Activated CD4-positive, alpha-beta T cell treated with anti-CD3 and anti-CD28 coated beads for 24 hours (primary cell): ENCODE results near the gene EMILIN3.
"Not testable (repeated sequence)": the region's sequence is repeated elsewhere in the genome, so short reads cannot be mapped to it uniquely, and the experiment has no call there.

Source experiments
- DNase-seq, 2 donors: peaks; one replicate each; pipeline ENCODE4 v3.0.0-alpha.2; 2020; ENCODE audit warnings: low read depth in 2 of 2

The EMILIN3 gene

DNA sequence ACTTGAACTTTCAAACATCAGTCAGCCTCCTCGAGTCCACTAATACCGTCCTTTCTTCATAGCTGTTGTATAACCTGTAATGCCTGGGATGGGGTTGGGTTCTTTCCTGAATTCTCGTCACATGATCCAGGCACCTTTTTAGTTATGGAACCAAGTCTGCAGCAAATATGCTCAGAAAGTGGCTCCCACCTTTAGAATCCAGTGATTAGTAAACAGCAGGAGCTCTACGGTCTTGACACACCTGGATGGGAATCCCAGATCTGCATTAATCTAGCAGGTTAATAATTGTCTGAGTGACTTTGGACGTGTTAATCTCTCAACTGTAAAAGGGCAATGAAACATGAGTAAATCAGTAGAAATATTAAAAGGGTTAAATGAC, 48.4 kb downstream of the EMILIN3 start:
- DNase-seq: no peak

DNA sequence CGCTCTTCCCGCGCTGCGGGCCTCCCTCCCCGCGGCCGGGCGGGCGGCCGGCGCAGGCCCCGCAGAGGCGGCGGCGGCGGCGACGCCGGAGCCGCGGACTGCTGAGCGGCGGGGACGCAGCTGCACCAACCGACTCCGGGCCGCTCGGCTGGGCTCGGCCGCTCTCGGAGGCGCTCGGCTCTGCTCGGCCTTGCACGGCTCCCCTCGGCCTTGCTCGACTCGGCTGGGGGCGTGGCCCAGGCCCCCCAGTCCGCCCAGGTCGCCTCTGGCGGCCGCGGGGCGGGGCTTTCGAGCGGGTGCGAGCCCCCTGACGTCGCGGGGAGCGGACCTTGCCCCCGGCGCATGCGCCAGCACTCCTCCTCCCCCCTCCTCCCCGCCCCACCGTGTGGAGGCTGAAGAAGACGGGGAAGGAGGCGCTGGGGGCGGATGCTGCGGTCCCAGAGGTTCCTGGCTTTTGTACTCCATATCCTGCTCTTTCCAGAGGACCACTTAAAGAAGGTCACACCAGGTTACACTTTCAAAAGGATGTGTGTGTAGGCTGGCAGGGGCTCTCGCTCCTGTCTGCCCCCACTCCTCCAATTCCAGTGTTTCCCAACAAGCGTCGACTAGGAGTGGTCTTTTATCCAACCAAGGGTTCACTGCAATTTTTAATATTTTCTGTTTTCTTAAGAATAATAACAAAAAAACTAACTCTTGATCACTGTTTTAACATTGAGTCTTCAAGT, 48.9 kb downstream of the EMILIN3 start, which contains the start of gene ZHX3:
ZHX3 (minus strand) TSS at position 186 of the 725 bp plus-strand sequence. CDS start 112,815 bp downstream, outside the sequence.
- DNase-seq: peak; percentile 94 to 95

DNA sequence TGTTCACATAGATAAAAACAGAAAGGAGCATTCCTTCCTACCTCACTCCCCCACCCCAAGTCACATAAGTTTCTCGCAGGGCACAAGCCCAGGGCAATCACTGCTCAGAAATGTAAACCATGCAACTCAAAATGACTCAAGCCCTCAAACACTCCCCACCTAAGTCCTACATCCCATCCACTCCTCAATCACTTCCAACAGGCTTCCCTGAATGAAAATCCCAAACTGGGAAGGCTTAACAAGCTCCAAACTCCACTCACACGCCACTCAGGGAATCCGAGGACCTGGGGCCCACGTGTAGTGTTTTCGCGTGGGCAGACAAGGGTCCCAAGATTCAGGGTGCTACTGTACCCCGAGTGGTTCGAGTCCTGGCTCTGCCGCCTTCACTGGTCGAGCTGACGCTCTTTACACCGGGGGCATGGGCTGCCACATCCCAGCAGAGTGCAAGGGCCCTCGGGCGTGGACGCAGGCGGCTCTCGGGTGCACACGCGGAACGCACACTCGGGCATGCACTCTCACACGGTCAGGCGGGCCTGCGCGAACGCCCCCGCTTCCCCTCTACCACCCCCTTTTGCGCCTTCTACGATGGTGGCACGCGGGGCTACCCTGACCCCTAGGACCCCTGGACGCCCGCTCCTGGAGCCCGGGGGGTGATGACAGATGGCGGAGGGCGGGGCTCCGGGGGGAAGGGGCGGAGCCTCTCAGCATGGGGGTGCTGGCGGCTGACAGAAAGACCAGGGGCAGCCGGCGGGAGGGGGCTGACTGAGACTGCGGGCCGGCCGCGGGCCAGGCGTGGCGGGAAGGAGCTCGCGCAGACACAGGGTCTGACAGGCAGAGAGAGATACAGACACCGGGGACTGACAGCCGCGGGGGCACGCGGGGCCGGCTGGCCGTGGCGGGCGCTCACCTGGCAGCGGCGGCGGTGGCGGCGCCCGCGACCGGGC, 49.7 kb downstream of the EMILIN3 start:
- peak; percentile 66 to 74 for DNase-seq

DNA sequence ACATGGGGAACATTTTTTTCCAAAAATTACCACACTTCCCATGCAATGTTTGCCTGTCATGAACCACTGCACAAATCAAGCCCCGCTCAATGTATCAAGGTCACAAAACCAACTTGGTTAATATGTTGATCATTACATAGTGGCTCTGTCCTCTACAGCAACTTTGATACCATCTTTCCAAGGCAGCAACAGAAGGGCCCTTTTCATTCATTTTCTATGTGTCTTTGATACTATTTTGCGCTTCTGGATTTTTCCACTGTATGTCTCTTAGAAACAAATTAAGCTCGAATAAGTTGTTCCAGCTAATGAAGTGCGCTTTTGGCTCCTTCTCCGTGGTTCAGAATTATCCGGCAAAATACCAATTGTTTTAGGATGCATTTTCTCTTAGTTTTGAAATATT, 50.6 kb downstream of the EMILIN3 start:
- DNase-seq: no peak

DNA sequence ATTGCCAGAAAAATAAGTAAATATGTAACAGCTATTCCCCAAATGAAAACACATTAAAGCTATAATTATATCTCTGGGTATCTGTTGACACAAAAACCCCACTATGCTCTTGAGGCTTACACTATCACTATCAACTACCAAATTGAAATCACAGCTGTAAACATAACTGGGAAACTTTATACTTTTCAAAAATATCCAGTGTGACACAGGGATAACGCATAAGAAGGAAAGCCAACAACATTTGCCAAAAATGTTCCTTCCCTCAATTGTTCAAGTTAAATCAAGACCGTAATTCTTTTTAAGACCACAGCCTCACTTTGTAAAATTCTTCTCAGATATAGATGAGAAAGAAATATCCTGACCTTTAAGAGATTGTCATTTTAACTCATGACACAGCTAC, 52.2 kb downstream of the EMILIN3 start:
- DNase-seq: no peak

DNA sequence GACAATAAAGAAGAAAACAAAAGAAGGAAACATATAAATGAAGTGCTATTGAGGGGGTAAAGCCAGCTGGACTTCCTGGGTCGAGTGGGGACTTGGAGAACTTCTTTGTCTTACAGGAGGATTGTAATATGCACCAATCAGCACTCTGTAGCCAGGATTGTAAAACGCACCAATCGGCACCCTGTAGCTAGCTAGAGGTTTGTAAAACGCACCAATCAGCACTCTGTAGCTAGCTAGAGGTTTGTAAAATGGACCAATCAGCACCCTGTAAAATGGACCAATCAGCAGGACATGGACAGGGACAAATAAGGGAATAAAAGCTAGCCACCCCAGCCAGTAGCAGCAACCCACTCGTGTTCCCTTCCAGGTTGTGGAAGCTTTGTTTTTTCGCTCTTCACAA, 54.6 kb downstream of the EMILIN3 start:
- DNase-seq: not testable (repeated sequence)
